Activated CD4-positive, alpha-beta memory T cell treated with anti-CD3 and anti-CD28 coated beads, Interleukin-2, amount 10 ng/mL, durations not matched to agents 7 days and 5 days (primary cell): ENCODE results near the gene ERRFI1. TPM values are rescaled to one million over a fixed set of nuclear protein-coding genes. Genes with fewer than 3 reads are reported as not detected.

Source experiments
- CTCF ChIA-PET: fragments of 350-600 bp; sonication (Branson Sonifier 250); formaldehyde crosslinking; loops from one replicate; lab custom pipeline; 2021; ENCODE audit warnings: antibody characterized with exemption, inconsistent platforms; lab: Charles Lee
- POLR2A ChIA-PET: fragments of 350-600 bp; sonication (Branson Sonifier 250); formaldehyde crosslinking; loops from one replicate; lab custom pipeline; 2021; ENCODE audit warnings: antibody characterized with exemption; lab: Charles Lee
- DNase-seq: peaks from one replicate; pipeline ENCODE4 v3.0.0-alpha.2; 2020
- H3K27ac Mint-ChIP-seq: one replicate; pipeline ENCODE4 v1.8.0; 2021; ENCODE audit warnings: mild to moderate bottlenecking, mixed read lengths
- H3K27me3 Mint-ChIP-seq: one replicate; pipeline ENCODE4 v1.8.0; 2021; ENCODE audit warnings: mixed read lengths
- H3K36me3 Mint-ChIP-seq: one replicate; pipeline ENCODE4 v1.8.0; 2021; ENCODE audit warnings: low read depth, mixed read lengths
- H3K4me1 Mint-ChIP-seq: one replicate; pipeline ENCODE4 v1.8.0; 2021; ENCODE audit warnings: mixed read lengths
- H3K4me3 Mint-ChIP-seq: one replicate; pipeline ENCODE4 v1.8.0; 2021; ENCODE audit warnings: mild to moderate bottlenecking, mixed read lengths
- H3K9me3 Mint-ChIP-seq: one replicate; pipeline ENCODE4 v1.8.0; 2021; ENCODE audit warnings: mixed read lengths
- total RNA-seq, 2 experiments: library from RNA; stranded (reverse); gene quantifications; one replicate each; pipeline ENCODE4 v1.2.3, GENCODE V29; 2021

ERRFI1 gene
- total RNA-seq, 2 experiments from 2014 or later: 0.83 to 1.0 TPM

- H3K27ac Mint-ChIP-seq: no peak overlapping the region
- H3K27me3 Mint-ChIP-seq: peaks cover 16% of the 10 kb centered on the region
- no peaks in the 10 kb centered on the region for H3K36me3 Mint-ChIP-seq
- POLR2A ChIA-PET: no interaction called here
- CTCF ChIA-PET: interaction anchor here (0.8 to 2.3 kb wide), 7 partner anchors 15 to 318 kb away, joined by 3 to 9 read pairs (median 6); no protein-coding TSS in a partner anchor
- no peaks in the 10 kb centered on the region for H3K4me1 Mint-ChIP-seq
- H3K4me3 Mint-ChIP-seq: no peak overlapping the region
- no peaks in the 10 kb centered on the region for H3K9me3 Mint-ChIP-seq
- DNase-seq: no peak
These were observed 6.3 kb upstream of the ERRFI1 start for GRCh38 chr1:8032366-8032910.

- ChIA-PET POLR2A (interaction anchor here (1.3 kb wide), 1 partner anchor 284 kb away, joined by 3 read pairs; no protein-coding TSS in a partner anchor), CTCF (interaction anchor here (0.7 to 2.3 kb wide), 14 partner anchors 10 to 319 kb away, joined by 3 to 10 read pairs (median 4); no protein-coding TSS in a partner anchor)
- Mint-ChIP-seq H3K9me3 (no peaks in the 10 kb centered on the region), H3K27ac (no peak overlapping the region), H3K4me1 (peaks cover 6% of the 10 kb centered on the region), H3K27me3 (peaks cover 21% of the 10 kb centered on the region), H3K36me3 (no peaks in the 10 kb centered on the region), H3K4me3 (no peak overlapping the region)
- DNase-seq: no peak
These were observed 5.2 kb upstream of the ERRFI1 start for GRCh38 chr1:8031176-8031785.

- no peak overlapping the region for H3K27ac Mint-ChIP-seq
- DNase-seq: no peak
- H3K36me3 Mint-ChIP-seq: peaks cover 5% of the 10 kb centered on the region
- CTCF ChIA-PET: interaction anchor here (1.2 kb wide), 1 partner anchor 286 kb away, joined by 3 read pairs; no protein-coding TSS in a partner anchor
- peaks cover 12% of the 10 kb centered on the region for H3K4me1 Mint-ChIP-seq
- H3K27me3 Mint-ChIP-seq: peaks cover 37% of the 10 kb centered on the region
- H3K9me3 Mint-ChIP-seq: no peaks in the 10 kb centered on the region
- POLR2A ChIA-PET: interaction anchor here (1.5 kb wide), 1 partner anchor 287 kb away, joined by 4 read pairs; no protein-coding TSS in a partner anchor
- H3K4me3 Mint-ChIP-seq: no peak overlapping the region
These were observed 2.4 kb upstream of the ERRFI1 start for GRCh38 chr1:8028571-8028910.

- Mint-ChIP-seq H3K27me3 (peaks cover 43% of the 10 kb centered on the region), H3K9me3 (no peaks in the 10 kb centered on the region), H3K4me3 (no peak overlapping the region), H3K4me1 (peaks cover 12% of the 10 kb centered on the region), H3K27ac (no peak overlapping the region), H3K36me3 (peaks cover 5% of the 10 kb centered on the region)
- no peak for DNase-seq
- POLR2A ChIA-PET: interaction anchor here (1.5 kb wide), 1 partner anchor 288 kb away, joined by 4 read pairs; no protein-coding TSS in a partner anchor
- CTCF ChIA-PET: interaction anchor here (0.9 to 1.2 kb wide), 3 partner anchors 13 to 288 kb away, joined by 3 to 4 read pairs (median 3); no protein-coding TSS in a partner anchor
These were observed 1.9 kb upstream of the ERRFI1 start for GRCh38 chr1:8027748-8028570.

- DNase-seq: no peak
- no peak overlapping the region for H3K27ac Mint-ChIP-seq
- H3K36me3 Mint-ChIP-seq: peaks cover 5% of the 10 kb centered on the region
- H3K9me3 Mint-ChIP-seq: no peaks in the 10 kb centered on the region
- H3K4me3 Mint-ChIP-seq: peak overlapping the region; percentile 49
- peaks cover 12% of the 10 kb centered on the region for H3K4me1 Mint-ChIP-seq
- CTCF ChIA-PET: interaction anchor here (0.9 to 1.0 kb wide), 2 partner anchors 12 to 289 kb away, joined by 3 to 4 read pairs; no protein-coding TSS in a partner anchor
- POLR2A ChIA-PET: interaction anchor here (1.5 kb wide), 1 partner anchor 289 kb away, joined by 4 read pairs; no protein-coding TSS in a partner anchor
- peaks cover 48% of the 10 kb centered on the region for H3K27me3 Mint-ChIP-seq
These were observed 1.1 kb upstream of the ERRFI1 start for GRCh38 chr1:8026976-8027747.

- Mint-ChIP-seq H3K27me3 (peaks cover 51% of the 10 kb centered on the region), H3K36me3 (peaks cover 5% of the 10 kb centered on the region), H3K27ac (no peak overlapping the region), H3K4me1 (peaks cover 12% of the 10 kb centered on the region), H3K9me3 (no peaks in the 10 kb centered on the region), H3K4me3 (peak overlapping the region; percentile 66)
- ChIA-PET POLR2A (interaction anchor here (1.0 to 1.4 kb wide), 2 partner anchors 64 to 143 kb away, joined by 3 read pairs; partner anchors contain the start of gene PARK7), CTCF (interaction anchor here (1.4 kb wide), 1 partner anchor 10 kb away, joined by 5 read pairs; no protein-coding TSS in a partner anchor)
- DNase-seq: no peak
These were observed 401 bp downstream of the ERRFI1 start for GRCh38 chr1:8025671-8026144.

GRCh38 chr1:8025061-8025670 lies 943 bp downstream of the ERRFI1 start:
- Mint-ChIP-seq H3K36me3 (peaks cover 5% of the 10 kb centered on the region), H3K9me3 (no peaks in the 10 kb centered on the region), H3K4me3 (peak overlapping the region; percentile 66), H3K27me3 (peaks cover 51% of the 10 kb centered on the region), H3K4me1 (peaks cover 12% of the 10 kb centered on the region), H3K27ac (no peak overlapping the region)
- POLR2A ChIA-PET: interaction anchor here (1.0 to 1.4 kb wide), 2 partner anchors 64 to 143 kb away, joined by 3 read pairs; partner anchors contain the start of gene PARK7
- no peak for DNase-seq
- CTCF ChIA-PET: interaction anchor here (1.2 to 1.4 kb wide), 2 partner anchors 9 to 355 kb away, joined by 5 read pairs; no protein-coding TSS in a partner anchor

- POLR2A ChIA-PET: interaction anchor here (1.0 to 1.4 kb wide), 2 partner anchors 63 to 144 kb away, joined by 3 read pairs; partner anchors contain the start of gene PARK7
- H3K4me1 Mint-ChIP-seq: peaks cover 12% of the 10 kb centered on the region
These were observed 1.8 kb downstream of the ERRFI1 start for GRCh38 chr1:8024329-8024728.

GRCh38 chr1:8023995-8024313 lies 2.2 kb downstream of the ERRFI1 start:
- Mint-ChIP-seq H3K4me1 (peaks cover 12% of the 10 kb centered on the region), H3K27me3 (peaks cover 49% of the 10 kb centered on the region), H3K36me3 (peaks cover 5% of the 10 kb centered on the region), H3K27ac (no peak overlapping the region), H3K4me3 (no peak overlapping the region), H3K9me3 (no peaks in the 10 kb centered on the region)
- POLR2A ChIA-PET: no interaction called here
- CTCF ChIA-PET: interaction anchor here (0.6 to 1.2 kb wide), 2 partner anchors 356 to 827 kb away, joined by 3 to 5 read pairs; no protein-coding TSS in a partner anchor
- no peak for DNase-seq

More at GRCh38 chr1:8024329-8024728, 1.8 kb downstream of the ERRFI1 start:
- Mint-ChIP-seq H3K27ac (no peak overlapping the region), H3K27me3 (peaks cover 51% of the 10 kb centered on the region), H3K4me3 (no peak overlapping the region), H3K9me3 (no peaks in the 10 kb centered on the region), H3K36me3 (peaks cover 5% of the 10 kb centered on the region)
- CTCF ChIA-PET: interaction anchor here (1.2 to 1.4 kb wide), 2 partner anchors 9 to 356 kb away, joined by 5 read pairs; no protein-coding TSS in a partner anchor
- DNase-seq: no peak

GRCh38 chr1:8023287-8023994 lies 2.7 kb downstream of the ERRFI1 start:
- DNase-seq: no peak
- Mint-ChIP-seq H3K36me3 (peaks cover 5% of the 10 kb centered on the region), H3K4me3 (no peak overlapping the region), H3K4me1 (peaks cover 12% of the 10 kb centered on the region), H3K9me3 (no peaks in the 10 kb centered on the region), H3K27me3 (peaks cover 52% of the 10 kb centered on the region), H3K27ac (no peak overlapping the region)
- POLR2A ChIA-PET: no interaction called here
- CTCF ChIA-PET: interaction anchor here (0.6 kb wide), 1 partner anchor 827 kb away, joined by 3 read pairs; no protein-coding TSS in a partner anchor
